Melanocyte of skin (primary cell): ENCODE measurements around the gene PCDHGB3. TPM values are rescaled to one million over a fixed set of nuclear protein-coding genes. Genes with fewer than 3 reads are reported as not detected.

Source experiments
- total RNA-seq, 2 donors: library from RNA; depleted of rRNA; stranded (reverse); fragments of >200 nt; gene quantifications; 2 replicates each; pipeline ENCODE4 v1.2.3, GENCODE V29; 2012

Gene PCDHGB3
- total RNA-seq = under 1 TPM; 0.69 to 1.00 TPM

GRCh38 chr5:141369994-141370848 lies at the start of gene PCDHGB3:
Gene PCDHGB3, plus strand, starts transcription at chr5:141370242. Its CDS starts 153 bp downstream, at chr5:141370395.

GRCh38 chr5:141330299-141331080 lies 39.6 kb upstream of the PCDHGB3 start, which contains the start of gene PCDHGA1:
Gene PCDHGA1, plus strand, starts transcription at chr5:141330514.

GRCh38 chr5:141338538-141339306 lies 31.3 kb upstream of the PCDHGB3 start, which contains the start of gene PCDHGA2:
Gene PCDHGA2, plus strand, starts transcription at chr5:141338760.

GRCh38 chr5:141343242-141343952 lies 26.6 kb upstream of the PCDHGB3 start, which contains the start of gene PCDHGA3:
Gene PCDHGA3, plus strand, starts transcription at chr5:141343829. Its CDS starts 205 bp downstream, at chr5:141344034.

GRCh38 chr5:141349917-141350619 lies 20.0 kb upstream of the PCDHGB3 start, which contains the start of gene PCDHGB1:
Gene PCDHGB1, plus strand, starts transcription at chr5:141350099. Its CDS starts 162 bp downstream, at chr5:141350261.

GRCh38 chr5:141354900-141355469 lies 15.1 kb upstream of the PCDHGB3 start, which contains the start of gene PCDHGA4:
Gene PCDHGA4, plus strand, starts transcription at chr5:141355021. Its CDS starts 87 bp downstream, at chr5:141355108.

GRCh38 chr5:141359790-141360426 lies 10.1 kb upstream of the PCDHGB3 start, which contains the start of gene PCDHGB2:
Gene PCDHGB2, plus strand, starts transcription at chr5:141359994. Its CDS starts 142 bp downstream, at chr5:141360136.

GRCh38 chr5:141363952-141364660 lies 5.9 kb upstream of the PCDHGB3 start, which contains the start of gene PCDHGA5:
Gene PCDHGA5, plus strand, starts transcription at chr5:141364162. Its CDS starts 169 bp downstream, at chr5:141364331.

GRCh38 chr5:141373673-141374317 lies 3.8 kb downstream of the PCDHGB3 start, which contains the start of gene PCDHGA6:
Gene PCDHGA6, plus strand, starts transcription at chr5:141373891. Its CDS starts 193 bp downstream, at chr5:141374084.

GRCh38 chr5:141382469-141383294 lies 12.6 kb downstream of the PCDHGB3 start, which contains the start of gene PCDHGA7:
Gene PCDHGA7, plus strand, starts transcription at chr5:141382742. Its CDS starts 158 bp downstream, at chr5:141382900.

GRCh38 chr5:141387557-141388311 lies 17.7 kb downstream of the PCDHGB3 start, which contains the start of gene PCDHGB4:
Gene PCDHGB4, plus strand, starts transcription at chr5:141387698. Its CDS starts 187 bp downstream, at chr5:141387885.

GRCh38 chr5:141392429-141393198 lies 22.6 kb downstream of the PCDHGB3 start, which contains the start of gene PCDHGA8:
Gene PCDHGA8, plus strand, starts transcription at chr5:141392633. Its CDS starts 181 bp downstream, at chr5:141392814.

GRCh38 chr5:141397756-141398551 lies 27.9 kb downstream of the PCDHGB3 start, which contains the start of gene PCDHGB5:
Gene PCDHGB5, plus strand, starts transcription at chr5:141397947. Its CDS starts 181 bp downstream, at chr5:141398128.

GRCh38 chr5:141402553-141403243 lies 32.7 kb downstream of the PCDHGB3 start, which contains the start of gene PCDHGA9:
Gene PCDHGA9, plus strand, starts transcription at chr5:141402778. Its CDS starts 175 bp downstream, at chr5:141402953.

